HG02623 (cell line): Measurements from ENCODE around the gene AOPEP.

Experiments
- ATAC-seq: cut with Tn5 transposase; IDR thresholded peaks from one replicate; pipeline ENCODE4 v1.9.1; 2021; ENCODE audit warnings: moderate library complexity; ENCODE audit not compliant: unreplicated experiment

AOPEP gene

GRCh38 chr9:95088421-95089161 lies 362.1 kb downstream of the AOPEP start:
- no peak for ATAC-seq

GRCh38 chr9:95089257-95090022 lies 362.9 kb downstream of the AOPEP start:
- no peak for ATAC-seq

DNA sequence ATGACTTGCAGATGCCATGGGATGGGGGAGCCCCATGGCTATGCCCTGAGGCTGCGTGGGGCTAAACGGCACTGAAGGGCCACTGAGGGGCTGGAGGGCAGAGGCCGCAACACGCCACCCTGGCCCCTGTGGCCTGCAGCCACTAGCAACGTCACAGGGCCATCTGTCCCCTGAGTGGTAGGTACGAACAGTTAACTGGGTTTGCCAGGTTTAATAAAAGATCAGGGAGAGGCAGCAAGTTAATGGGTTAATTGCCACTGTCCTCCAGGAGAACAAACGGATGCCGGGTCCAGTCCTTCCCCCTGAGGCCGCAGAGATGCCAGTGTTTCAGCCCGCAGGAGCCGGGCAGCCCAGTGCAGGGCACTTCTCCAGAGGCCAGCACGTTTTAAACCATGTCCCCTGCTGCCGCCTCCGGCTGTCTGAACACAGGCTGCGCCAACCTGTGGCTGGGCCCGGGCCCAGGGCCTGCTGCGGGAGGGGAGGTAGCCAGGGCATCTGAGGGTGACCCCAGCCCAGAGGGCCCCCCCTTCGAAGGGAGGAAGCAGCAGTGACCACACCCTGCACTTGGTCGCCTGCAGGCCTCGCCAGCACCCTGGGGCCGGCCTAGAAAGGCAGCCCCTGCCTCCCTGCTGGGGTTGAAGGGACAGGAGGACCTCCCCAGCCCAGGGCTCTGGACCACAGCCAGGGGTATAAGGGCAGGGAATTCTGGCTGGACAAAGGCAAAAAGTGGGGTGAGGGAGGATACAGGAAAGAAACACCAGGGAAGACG lies 363.7 kb downstream of the AOPEP start:
- no peak for ATAC-seq

GRCh38 chr9:95090871-95091577 lies 364.5 kb downstream of the AOPEP start:
- no peak for ATAC-seq

- ATAC-seq: no peak
These were observed 365.2 kb downstream of the AOPEP start for GRCh38 chr9:95091601-95092261.

GRCh38 chr9:95092262-95093072 lies 366.0 kb downstream of the AOPEP start:
- no peak for ATAC-seq

DNA sequence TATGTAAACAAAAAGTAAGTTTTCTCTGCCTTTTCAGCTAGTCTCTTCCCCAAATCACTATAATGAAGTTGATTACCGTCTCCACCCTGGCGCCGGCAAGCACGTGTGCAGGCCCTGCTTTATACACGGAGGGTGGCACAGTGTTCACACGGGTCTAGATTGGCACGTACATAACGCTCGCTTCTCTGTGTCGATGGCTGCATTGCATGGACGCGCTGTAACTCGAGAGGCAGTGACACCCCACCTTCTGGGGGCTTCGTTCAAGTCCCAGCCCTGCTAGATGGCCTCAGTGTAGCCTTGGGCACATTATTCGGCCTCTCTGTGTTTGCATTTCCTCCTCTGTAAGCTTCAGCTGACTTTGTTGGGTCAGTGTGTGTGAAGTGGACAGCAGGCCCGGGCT lies 367.1 kb downstream of the AOPEP start:
- no peak for ATAC-seq

- ATAC-seq: no peak
These were observed 367.5 kb downstream of the AOPEP start for GRCh38 chr9:95094002-95094401.

DNA sequence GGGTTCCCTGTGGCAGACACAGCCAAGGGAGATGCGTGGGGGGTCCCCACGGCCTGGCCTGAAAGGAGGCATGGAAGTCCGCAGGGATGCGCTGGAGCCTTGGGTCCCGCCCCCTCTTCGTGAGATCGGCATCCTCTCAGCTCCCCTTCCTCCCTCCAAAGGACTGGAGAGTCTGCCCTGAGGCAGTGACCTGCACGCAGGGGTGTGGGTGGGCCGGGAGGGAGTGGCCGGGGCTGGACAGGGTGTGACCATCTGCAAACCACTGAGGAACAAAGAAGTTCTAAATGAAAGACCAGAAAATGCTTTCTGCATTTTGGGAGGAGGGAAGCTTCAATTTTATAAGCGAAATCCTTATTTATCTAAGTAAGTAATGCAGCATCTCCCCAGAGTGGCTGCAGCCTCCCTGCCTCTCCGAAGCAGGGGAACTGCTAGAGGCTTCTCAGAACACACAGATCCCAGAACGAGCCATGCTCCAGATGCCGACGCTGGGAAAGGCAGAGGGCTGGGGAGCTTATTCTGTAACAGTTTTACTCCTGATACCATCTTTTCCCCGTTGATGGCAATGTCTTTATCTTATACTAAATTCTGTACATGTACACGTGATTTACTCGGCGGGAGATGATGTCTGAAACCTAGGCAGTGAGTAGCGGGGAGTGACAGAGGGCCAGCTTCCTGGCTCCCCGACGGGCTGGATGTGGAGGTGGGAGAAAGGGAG lies 369.3 kb downstream of the AOPEP start:
- ATAC-seq: no peak

GRCh38 chr9:95096381-95096780 lies 369.9 kb downstream of the AOPEP start:
- no peak for ATAC-seq

DNA sequence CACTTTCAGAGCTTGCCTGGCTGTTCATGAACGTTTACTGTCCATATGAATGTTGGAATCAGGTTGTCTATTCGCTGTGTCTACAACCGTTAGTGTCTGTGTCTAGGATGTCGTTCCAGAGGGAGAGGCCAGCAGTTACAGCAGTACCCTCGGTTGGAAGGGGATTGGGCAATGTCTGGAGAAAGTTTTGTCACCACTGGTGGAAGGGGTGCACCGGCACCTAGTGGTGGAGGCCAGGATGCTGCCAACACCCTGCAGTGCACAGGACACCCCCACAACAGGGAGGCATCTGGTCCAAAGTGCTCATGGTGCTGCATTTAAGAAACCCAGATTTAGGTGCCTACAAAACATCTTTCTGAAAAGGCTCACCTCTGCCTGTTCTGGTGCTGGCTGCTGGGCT lies 370.3 kb downstream of the AOPEP start:
- ATAC-seq: no peak

DNA sequence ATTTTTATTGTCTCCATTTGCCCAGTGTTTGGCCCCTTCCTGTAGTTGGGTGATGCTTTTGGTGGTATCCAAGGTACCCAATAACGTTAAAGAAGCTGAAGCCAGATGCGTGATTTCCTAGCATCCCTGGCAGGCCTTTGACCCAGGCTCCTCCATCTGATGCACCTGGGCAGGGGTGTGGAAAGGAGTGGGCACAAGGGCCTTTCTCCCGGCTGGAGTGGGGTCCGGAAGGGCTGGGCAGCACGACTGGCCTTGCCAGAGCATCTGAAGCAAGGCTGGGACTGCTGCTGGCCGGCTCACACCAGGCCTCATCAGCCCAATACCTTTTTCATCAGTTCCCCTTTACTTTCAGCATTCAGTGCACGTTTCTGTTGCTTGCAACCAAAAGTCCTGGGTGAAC lies 370.8 kb downstream of the AOPEP start:
- no peak for ATAC-seq

GRCh38 chr9:95098391-95098921 lies 372.0 kb downstream of the AOPEP start:
- ATAC-seq: no peak

- ATAC-seq: no peak
These were observed 373.0 kb downstream of the AOPEP start for GRCh38 chr9:95099321-95100070.

- no peak for ATAC-seq
These were observed 373.6 kb downstream of the AOPEP start for GRCh38 chr9:95100071-95100627.

GRCh38 chr9:95101326-95101725 lies 374.8 kb downstream of the AOPEP start:
- ATAC-seq: no peak

- no peak for ATAC-seq
These were observed 375.5 kb downstream of the AOPEP start for GRCh38 chr9:95102001-95102433.

GRCh38 chr9:95102572-95102971 lies 376.1 kb downstream of the AOPEP start:
- ATAC-seq: no peak
